ENCODE measurements around the gene BTG4. TPM values are rescaled to one million over a fixed set of nuclear protein-coding genes. Genes with fewer than 3 reads are reported as not detected.
A peak's percentile ranks its signal among the peaks of the same experiment; 100 is the strongest.

The BTG4 gene
- total RNA-seq, 1 donor from 2014 or later: not detected

- no peak for DNase-seq (ENCODE audit: extremely low spot score, unreplicated experiment)
- TF ChIP-seq CTCF (IDR thresholded peaks at IDR 0.05): no peak
- Mint-ChIP-seq H3K9me3 (ENCODE audit: unreplicated experiment) (no peaks in the 10 kb centered on the region), H3K27me3 (ENCODE audit: unreplicated experiment) (no peaks in the 10 kb centered on the region), H3K4me3 (ENCODE audit: unreplicated experiment) (no peak overlapping the region), H3K27ac (ENCODE audit: unreplicated experiment) (no peak overlapping the region), H3K36me3 (ENCODE audit: unreplicated experiment) (peaks cover 13% of the 10 kb centered on the region), H3K4me1 (ENCODE audit: unreplicated experiment) (no peaks in the 10 kb centered on the region)
Measured at GRCh38 chr11:111549869-111550203, 37.6 kb upstream of the BTG4 start.

GRCh38 chr11:111549196-111549868 lies 37.1 kb upstream of the BTG4 start:
- H3K9me3 Mint-ChIP-seq (ENCODE audit: unreplicated experiment): no peaks in the 10 kb centered on the region
- no peak for TF ChIP-seq CTCF (IDR thresholded peaks at IDR 0.05)
- H3K27ac Mint-ChIP-seq (ENCODE audit: unreplicated experiment): no peak overlapping the region
- H3K4me1 Mint-ChIP-seq (ENCODE audit: unreplicated experiment): no peaks in the 10 kb centered on the region
- peaks cover 13% of the 10 kb centered on the region for H3K36me3 Mint-ChIP-seq (ENCODE audit: unreplicated experiment)
- H3K4me3 Mint-ChIP-seq (ENCODE audit: unreplicated experiment): no peak overlapping the region
- no peak for DNase-seq (ENCODE audit: extremely low spot score, unreplicated experiment)
- H3K27me3 Mint-ChIP-seq (ENCODE audit: unreplicated experiment): no peaks in the 10 kb centered on the region

GRCh38 chr11:111548525-111548924 lies 36.3 kb upstream of the BTG4 start:
- no peak for TF ChIP-seq CTCF (IDR thresholded peaks at IDR 0.05)
- no peaks in the 10 kb centered on the region for H3K27me3 Mint-ChIP-seq (ENCODE audit: unreplicated experiment)
- H3K27ac Mint-ChIP-seq (ENCODE audit: unreplicated experiment): no peak overlapping the region
- H3K9me3 Mint-ChIP-seq (ENCODE audit: unreplicated experiment): no peaks in the 10 kb centered on the region
- DNase-seq (ENCODE audit: extremely low spot score, unreplicated experiment): no peak
- H3K4me3 Mint-ChIP-seq (ENCODE audit: unreplicated experiment): no peak overlapping the region
- H3K4me1 Mint-ChIP-seq (ENCODE audit: unreplicated experiment): no peaks in the 10 kb centered on the region
- peaks cover 13% of the 10 kb centered on the region for H3K36me3 Mint-ChIP-seq (ENCODE audit: unreplicated experiment)

- Mint-ChIP-seq H3K4me1 (ENCODE audit: unreplicated experiment) (peaks cover 14% of the 10 kb centered on the region), H3K36me3 (ENCODE audit: unreplicated experiment) (peaks cover 10% of the 10 kb centered on the region), H3K4me3 (ENCODE audit: unreplicated experiment) (no peak overlapping the region), H3K27me3 (ENCODE audit: unreplicated experiment) (no peaks in the 10 kb centered on the region), H3K27ac (ENCODE audit: unreplicated experiment) (no peak overlapping the region), H3K9me3 (ENCODE audit: unreplicated experiment) (no peaks in the 10 kb centered on the region)
- no peak for TF ChIP-seq CTCF (IDR thresholded peaks at IDR 0.05)
- no peak for DNase-seq (ENCODE audit: extremely low spot score, unreplicated experiment)
Measured at GRCh38 chr11:111542606-111543275, 30.6 kb upstream of the BTG4 start.

GRCh38 chr11:111541254-111542061 lies 29.3 kb upstream of the BTG4 start:
- H3K27me3 Mint-ChIP-seq (ENCODE audit: unreplicated experiment): no peaks in the 10 kb centered on the region
- TF ChIP-seq CTCF (IDR thresholded peaks at IDR 0.05): no peak
- H3K27ac Mint-ChIP-seq (ENCODE audit: unreplicated experiment): peak overlapping the region; percentile 89
- peak overlapping the region; percentile 84 for H3K4me3 Mint-ChIP-seq (ENCODE audit: unreplicated experiment)
- peaks cover 5% of the 10 kb centered on the region for H3K36me3 Mint-ChIP-seq (ENCODE audit: unreplicated experiment)
- H3K4me1 Mint-ChIP-seq (ENCODE audit: unreplicated experiment): peaks cover 14% of the 10 kb centered on the region
- DNase-seq (ENCODE audit: extremely low spot score, unreplicated experiment): no peak
- no peaks in the 10 kb centered on the region for H3K9me3 Mint-ChIP-seq (ENCODE audit: unreplicated experiment)
